IPS-11a (cell line): ENCODE data around the gene RHBDD1.

Experiments used
- H3K4me3 ChIP-seq: one replicate; pipeline ENCODE4 v1.5.1; 2013; ENCODE audit warnings: low read depth, low read length, control low read depth

The RHBDD1 gene

DNA sequence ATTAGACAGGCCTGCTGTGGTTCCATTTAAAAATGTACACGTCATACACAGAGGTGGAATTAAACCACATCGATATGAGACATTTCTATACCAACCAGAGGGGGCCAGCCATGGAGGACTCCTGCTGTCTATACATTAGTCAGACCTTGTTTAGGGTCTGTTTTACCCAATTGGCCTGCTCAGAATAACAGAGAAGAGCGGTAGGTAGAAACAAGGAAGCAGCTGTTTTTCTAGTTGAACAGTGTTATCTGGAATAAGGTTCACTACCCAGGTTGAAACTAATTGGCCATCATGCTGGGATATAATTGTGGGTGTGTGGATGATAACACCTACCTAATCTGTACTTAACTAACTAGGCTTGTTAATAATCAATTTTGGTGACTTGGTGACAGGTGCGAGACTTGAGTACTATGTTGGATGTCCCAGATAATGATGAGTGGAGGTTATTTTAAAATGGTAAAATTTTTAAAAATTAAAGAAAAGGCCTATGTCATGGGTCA, 47.5 kb downstream of the RHBDD1 start:
- H3K4me3 ChIP-seq = no peak overlapping the region

DNA sequence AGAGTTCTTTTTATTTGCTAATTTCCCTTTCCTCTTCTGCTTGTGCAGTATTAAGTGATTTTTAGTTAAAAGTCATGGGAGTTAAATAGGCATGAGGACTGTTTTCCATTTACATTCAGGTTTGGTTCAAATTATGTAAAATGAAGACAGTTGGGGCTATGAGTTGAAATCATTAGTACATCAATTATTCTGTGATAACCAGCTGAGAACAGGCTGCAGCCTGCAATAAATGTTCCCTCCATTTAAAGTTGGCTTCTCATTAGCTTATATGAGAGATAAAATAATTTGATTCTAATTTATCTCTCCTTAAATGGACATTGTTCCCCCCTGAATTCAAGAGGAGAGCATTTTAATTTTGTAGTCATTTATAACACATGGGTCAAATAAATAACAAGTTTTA, 48.3 kb downstream of the RHBDD1 start:
- no peak overlapping the region for H3K4me3 ChIP-seq

DNA sequence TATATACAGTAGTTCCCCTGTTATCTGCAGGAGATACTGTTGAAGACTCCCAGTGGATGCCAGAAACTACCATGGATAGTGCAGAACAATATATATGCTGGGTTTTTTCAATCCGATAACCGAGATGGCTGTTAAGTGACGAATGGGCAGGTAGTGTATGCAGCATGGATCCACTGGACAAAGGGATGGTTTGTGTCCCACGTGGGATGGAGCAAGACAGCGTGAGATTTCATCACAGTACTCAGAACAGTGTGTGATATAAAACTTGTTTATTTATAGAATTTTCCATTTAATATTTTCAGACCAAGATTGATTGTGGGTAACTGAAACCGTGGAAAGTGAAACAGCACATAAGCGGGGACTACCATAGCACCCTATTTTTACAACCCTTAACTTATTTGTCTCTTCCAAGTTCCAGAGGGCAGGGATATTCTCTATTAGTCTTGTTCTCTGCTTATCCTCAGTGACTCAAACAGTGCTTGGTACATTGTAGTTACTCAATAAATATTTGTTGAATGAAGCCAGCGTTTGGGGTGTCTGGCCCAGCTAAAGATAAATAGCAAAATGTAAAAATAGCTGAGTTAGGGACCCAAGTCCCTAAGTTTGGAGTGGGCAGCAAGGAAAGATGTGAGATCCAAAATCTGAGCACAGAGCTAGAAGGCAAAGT, 50.0 kb downstream of the RHBDD1 start:
- H3K4me3 ChIP-seq = no peak overlapping the region

DNA sequence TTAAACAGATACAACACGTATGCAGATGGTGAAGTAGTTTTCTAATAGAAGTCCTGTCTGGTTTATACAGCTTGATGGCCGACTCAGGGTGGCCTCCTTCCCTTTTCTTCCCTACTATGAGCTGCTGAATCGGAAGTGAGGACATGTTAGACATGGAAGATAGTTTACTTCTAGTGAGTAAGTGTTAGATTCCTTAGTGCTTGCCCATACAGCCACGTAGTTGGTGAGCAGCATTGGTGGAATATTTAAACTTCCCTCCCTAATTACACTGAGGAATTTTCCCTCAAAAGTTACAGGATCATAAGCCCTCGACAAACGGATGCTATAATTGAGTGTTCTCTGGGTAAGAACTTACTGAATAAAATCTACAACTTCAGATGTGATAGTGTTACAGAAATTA, 52.1 kb downstream of the RHBDD1 start:
- no peak overlapping the region for H3K4me3 ChIP-seq

DNA sequence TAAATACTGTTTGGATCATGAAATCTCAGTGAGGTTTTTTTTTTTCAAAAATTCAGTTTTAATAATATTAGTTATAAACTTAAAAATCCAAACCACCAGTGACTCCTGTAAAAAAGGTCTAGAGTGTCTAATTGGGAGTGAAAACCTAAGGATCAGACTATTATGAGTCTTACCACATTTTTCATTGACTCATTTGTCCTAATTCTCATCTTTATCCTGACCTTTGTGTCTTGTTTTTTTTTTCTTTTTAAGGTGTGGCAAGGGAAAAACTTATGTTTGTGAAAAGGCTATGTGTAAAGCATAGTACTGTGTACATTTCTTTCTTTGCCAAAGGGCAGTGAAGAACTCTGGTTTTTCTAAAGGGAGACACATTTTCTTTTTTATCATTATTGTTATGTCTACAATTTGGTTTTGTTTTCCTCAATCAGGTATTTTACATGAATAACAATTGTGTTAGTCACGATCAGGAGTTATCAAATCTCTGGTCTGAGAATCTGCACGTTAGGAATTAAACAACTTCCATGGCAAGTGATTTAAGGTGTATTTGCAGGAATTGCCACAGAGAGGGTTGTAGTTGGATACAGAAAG, 52.6 kb downstream of the RHBDD1 start:
- no peak overlapping the region for H3K4me3 ChIP-seq

DNA sequence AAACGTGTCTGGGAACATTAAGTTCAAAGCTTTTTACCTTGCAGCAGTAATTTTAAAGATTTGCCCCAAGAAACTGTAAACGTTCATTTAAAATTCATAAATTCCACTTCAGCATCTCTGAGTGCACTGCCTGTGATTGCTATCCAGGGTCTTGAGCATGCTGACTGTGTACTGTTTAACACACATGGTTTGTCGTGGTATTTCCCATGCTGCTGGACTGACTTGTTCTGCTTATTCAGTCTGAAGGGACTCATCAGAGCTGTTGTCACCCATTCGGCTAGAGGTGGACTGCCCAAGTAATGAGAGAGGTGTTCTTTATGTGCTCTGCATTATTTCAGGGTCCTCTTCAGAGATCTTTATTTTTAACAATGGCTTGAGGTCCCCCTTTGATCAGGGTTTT, 53.1 kb downstream of the RHBDD1 start:
- no peak overlapping the region for H3K4me3 ChIP-seq

DNA sequence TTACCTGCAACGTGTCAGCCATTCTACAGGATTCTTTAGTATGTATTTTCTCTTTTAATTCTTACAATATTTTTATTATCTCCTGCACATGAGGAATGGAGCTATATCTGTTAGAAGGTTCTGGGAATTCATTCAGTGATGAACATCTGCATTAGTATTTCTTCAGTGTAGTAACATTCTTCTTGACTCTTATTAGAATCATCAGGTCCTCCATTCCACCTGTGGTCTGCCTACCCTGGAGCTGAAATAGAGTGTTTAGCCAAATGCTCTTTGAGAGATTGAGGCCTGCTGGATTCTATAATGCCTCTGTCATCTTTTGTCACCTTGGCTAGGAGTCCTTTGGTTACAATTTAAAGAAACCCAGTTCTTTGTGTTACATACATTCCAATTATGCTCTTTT, 54.4 kb downstream of the RHBDD1 start:
- H3K4me3 ChIP-seq = no peak overlapping the region

DNA sequence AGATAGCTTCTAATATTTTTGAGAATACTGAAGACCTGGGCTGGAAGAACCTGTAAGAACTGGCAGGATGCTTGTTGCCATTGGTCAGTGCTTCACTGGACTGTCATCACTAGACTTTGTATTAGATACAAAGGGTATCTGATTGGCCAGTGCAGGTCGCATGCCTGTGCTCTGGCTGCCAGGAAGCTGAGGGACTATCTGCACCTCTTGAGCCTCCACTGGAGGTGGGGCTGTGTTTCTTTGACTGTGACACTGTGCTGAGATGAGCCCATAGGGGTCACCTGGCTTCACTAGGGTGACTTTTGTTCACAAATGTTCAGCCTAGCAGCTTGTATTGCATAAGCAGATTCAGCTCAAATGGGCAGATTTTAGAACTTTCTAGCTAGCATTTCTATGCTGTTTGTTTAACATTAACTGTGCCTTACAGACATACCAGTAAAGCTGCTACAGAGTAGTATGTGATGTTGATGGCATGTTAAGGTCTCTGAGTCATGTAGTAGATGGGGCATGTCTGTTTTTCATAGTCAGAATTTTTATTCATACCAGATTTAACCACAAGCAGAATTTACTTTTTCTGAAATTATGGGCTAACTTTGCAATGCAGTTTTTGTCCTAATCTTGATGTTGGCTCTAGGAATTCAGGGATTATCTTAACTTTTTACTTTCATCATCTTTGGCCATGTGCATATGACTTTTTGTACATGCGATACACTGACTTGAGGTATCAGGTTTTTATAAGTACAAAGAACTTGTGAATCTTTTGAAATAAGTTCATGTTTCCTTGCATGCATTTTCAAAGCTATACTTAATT, 56.1 kb downstream of the RHBDD1 start:
- no peak overlapping the region for H3K4me3 ChIP-seq

DNA sequence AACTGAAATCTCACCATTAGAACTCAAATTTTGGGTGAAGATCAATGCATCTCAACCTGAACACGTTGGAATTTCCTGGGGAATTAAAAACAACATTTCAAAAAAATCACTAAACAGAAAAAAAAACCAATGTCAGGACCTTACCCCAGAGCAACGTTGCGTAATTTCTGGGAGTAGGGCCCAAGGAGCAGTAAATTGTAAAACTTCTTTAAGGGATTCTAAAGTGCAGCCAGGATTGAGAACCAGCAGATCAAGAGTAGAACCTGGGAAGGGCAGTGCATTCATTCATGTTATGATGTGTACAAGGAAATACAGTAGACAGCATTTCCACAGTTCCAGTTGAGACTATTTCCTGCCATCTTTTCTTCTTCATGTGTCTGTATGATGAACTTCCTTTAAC, 56.9 kb downstream of the RHBDD1 start:
- no peak overlapping the region for H3K4me3 ChIP-seq

DNA sequence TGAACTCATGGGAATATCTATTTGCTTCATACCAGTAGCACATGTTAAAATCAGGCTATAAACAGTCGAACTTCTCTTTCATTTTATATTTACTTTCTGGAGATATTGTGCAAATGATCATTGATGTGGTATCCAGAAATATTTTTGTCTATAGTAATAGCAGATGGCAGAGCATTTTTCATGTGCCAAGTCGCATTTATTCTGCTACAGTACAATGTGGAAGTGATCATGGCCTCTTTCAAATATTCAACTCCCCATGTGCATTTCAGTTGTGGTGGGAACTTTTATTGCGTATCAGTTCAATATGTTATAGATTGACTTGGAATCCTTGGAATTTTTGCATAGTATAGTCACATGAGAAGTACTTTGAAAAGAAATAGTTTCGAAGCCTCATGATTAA, 57.4 kb downstream of the RHBDD1 start:
- H3K4me3 ChIP-seq = no peak overlapping the region

DNA sequence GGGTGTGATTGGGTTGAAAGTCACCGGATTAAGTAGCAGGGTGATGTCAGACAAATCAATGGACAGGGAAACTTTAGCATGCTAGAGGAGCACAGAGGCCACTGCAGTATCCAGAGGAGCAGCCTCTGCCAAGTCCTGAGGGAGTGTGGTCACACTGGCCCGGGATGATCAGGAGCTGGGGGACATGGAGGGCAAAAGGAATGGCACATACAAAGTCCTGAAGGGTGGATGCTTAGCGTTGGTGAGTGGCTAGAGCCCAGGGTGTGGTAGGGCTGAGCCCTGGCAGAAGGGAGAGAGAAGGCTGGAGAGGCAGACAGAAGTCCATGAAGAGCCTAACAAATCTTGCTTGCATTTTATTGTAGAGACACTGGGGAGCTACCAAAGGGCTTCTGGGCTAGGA, 58.9 kb downstream of the RHBDD1 start:
- H3K4me3 ChIP-seq = no peak overlapping the region

DNA sequence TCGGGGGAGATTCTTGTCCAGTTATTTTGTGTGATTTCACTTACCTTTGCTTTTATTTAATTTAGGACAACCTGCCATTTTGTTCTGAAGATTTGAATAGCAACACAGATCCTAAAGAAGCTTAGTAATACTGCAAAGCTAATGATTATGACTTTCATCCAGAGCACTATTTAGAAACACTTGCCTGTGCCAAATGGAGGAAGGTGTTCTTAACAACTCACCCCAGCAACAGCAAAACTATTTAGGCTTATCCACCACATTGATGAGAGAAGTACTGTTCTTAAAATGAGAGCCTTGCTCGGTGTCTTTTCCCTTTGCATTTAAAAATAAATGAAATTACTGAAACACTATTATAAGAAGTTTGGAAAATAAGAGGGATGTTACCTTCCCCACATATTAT, 59.7 kb downstream of the RHBDD1 start:
- H3K4me3 ChIP-seq = no peak overlapping the region

DNA sequence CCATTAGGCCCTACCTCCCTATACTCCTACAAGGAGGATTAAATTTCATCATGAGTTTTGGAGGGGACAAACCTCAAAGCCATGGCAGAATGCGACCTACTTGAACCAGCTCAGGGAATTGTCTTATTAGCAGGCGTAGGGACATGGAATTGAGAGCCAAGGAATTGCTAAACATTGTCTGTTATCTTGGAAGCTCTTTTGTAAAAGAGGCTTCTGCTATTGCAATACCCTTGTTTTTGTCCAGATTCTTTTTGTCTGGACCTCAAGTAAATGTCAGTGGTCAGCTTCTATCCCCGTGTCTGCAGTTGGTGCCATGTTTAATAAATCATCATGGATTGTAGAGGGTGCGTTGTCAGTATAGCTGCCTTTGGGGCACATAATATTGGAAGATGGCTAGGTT, 62.3 kb downstream of the RHBDD1 start:
- H3K4me3 ChIP-seq = no peak overlapping the region

DNA sequence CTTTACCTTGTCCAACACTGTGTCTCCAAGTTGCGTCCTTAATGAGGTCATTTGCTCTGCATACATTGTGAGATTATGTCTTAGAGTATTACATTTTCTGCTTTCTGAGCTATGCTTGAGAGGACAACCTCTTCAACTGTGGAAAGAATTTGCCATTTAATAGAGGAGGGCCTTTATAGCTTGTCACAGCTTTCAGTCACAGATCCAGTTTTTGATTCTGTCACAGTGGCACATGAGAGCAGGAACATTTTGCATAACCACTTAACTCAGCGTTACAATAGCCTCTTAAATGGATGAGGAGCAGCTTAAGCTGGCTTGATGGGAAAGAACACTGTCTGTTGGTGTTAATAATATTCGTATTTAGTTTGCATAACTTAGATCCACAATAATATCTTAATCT, 63.0 kb downstream of the RHBDD1 start:
- H3K4me3 ChIP-seq = no peak overlapping the region

DNA sequence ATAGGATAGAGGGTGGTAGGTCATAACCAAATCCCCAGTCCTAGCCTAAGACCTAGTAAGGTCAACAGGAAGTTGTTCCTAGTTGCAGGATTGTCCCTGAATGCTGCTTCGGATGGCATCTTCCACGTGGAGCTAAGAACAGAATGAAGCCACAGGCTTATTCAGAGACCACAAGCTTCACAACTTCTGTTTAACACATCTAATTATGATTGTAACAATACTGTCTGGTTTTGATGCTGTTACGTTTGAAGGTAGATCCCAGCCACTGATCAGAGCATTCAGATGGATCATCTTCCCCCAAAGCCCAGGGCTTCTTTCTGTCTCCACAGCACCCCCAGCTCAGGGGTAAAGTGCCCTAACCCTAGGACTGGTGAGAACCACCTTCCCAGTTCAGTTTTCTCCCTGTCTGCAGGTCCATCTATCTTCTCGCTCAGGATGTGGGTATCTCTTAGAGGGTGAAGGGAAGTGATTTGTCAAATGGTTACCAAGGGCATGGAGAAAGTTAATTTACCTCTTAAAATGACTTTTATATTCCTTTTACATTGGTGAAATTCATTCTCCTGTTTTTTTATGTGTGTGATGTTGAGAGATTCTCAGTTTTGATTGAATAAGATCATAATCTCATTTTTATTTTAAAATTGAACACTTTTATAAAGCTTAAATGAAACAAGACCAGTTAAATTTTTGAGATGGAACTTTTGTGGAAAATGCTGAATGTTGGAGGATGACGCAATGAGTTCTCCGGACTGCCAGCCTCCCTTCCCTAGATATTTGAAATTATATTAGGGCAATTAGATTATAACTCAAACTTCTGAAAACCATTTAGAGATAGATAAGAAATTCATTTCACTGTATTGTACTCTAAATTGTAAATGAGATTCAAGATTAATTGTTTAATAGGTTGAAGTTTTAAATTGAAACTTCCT, 66.5 kb downstream of the RHBDD1 start:
- no peak overlapping the region for H3K4me3 ChIP-seq

DNA sequence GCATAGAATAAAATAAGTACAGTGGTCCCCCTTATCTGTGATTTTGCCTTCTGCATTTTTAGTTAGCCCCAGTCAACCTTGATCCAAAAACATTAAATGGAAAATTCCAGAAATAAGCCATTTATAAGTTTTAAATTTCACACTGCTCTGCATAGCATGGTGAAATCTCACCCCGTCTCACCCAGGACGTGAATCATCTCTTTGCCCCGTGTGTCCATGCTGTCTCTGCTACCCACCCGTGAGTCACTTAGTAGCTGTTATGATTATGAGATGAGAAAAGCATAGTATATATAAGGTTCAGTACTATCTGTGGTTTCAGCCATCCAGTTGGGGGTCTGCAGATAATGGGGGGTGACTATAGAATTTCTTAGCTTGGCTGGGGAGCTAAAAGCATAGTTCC, 67.3 kb downstream of the RHBDD1 start:
- H3K4me3 ChIP-seq = no peak overlapping the region

DNA sequence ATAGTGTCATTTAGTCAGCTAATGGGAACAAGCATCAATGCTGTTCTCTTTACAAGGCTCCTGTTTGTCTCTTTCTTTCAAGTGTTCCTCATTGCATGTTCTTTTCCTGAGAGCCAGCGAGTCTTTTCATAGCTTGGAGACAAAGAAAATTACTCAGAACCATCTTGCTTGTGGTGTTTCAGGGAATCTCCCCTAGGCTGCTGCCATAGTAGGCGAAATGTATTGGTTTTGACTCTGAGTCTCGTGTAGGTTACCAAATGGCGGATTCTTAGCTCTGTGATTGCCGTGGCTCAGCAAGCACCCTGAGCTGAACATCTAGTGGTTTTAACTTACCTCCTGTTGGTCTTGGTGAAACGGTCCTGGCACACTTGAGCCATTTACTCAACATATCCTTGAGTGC, 68.7 kb downstream of the RHBDD1 start:
- no peak overlapping the region for H3K4me3 ChIP-seq

DNA sequence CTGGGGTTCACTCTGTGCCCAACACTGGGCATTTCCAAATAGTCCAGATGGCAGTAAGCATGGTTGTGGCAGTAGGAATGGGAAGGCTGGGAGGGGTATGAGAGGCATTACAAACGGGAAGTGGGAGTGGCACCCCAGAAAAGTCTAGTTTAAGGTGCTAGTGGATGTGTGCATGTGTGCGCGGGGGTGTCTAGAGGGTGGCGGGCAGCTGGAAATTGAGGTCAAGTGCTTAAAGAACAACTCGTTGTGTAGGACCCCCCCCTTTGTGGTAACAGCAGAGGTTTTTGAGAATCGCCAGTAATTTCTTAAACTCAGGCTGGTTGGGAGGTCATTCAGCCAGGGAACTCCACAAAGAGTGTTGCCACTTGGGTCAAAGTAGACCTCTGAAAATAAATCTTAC, 69.9 kb downstream of the RHBDD1 start:
- H3K4me3 ChIP-seq = no peak overlapping the region

DNA sequence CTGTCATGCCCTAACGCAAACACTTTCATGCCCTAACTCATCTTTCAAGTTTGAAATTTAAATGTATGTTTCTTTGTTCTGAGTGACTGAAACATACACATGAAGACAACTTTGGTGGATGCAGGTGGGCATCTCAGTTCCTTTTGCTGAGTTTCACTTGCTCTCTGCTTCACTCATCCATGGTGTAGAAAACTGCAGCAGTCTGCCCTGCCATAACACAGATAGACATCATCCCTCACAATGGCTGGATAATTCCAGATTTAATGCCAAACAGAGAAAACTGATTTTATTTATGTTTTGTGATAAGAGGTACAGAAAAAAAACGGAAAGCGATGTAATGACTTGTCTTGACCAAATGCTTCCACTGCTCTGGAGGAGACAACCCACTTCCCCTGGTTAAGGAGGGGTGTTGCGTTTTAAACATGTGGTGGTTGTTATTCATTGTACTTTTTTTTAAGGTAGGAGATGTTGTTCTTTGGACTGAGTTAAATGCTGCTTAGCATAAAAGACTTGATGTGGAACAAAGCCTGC, 70.4 kb downstream of the RHBDD1 start:
- H3K4me3 ChIP-seq = no peak overlapping the region

DNA sequence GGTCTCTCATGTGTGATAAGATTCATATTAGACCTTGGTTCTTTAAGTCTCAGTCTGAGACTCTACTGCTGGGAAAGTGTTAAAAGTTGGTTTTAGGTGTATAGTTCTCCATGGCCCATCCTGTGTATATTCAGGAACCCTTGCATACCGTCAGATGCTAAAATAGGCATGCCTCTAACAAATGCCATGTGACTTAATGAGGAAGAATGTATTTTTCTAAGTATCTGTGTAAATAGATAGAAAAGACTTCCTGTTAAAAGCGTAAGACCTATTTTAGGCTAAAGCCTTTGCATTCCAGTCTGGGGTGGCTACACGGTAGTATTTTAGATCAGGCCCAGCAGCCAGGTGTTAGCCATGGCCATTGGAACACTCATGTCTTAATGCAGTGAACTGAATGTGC, 73.3 kb downstream of the RHBDD1 start:
- H3K4me3 ChIP-seq = no peak overlapping the region

DNA sequence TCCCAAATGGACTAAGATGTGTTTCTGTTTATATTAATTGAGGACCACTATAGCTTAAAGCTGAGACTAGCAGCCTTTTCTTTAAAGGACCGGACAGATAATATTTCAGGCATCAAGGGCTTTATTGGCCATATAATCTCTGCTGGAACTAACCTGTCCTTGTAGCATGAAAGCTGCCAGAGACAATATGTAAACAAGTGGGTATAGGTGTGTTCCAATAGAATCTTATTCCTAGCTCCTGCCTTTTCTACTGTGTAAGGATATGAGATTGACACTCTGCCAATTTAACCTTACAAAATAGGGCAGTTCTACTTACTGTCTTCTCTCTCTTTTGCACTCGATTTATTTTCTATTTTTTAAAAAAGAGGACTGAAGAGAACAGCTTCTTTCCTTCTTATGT, 74.0 kb downstream of the RHBDD1 start:
- no peak overlapping the region for H3K4me3 ChIP-seq
